Body of pancreas (tissue), 4 donors: ENCODE measurements around the gene ABR. TPM values are rescaled to one million over a fixed set of nuclear protein-coding genes. Genes with fewer than 3 reads are reported as not detected.

Source experiments
- ATAC-seq: fragments of 150-250 bp; one replicate; pipeline ENCODE4 v1.9.1; 2016
- DNase-seq, 4 donors: peaks; one replicate each; pipeline ENCODE4 v3.0.0-alpha.2; 2019
- H3K27ac ChIP-seq, 4 donors: fragments of 200-600 bp; sonication (generic); 1 replicate in 3 of 4; 2 replicates in 1 of 4; pipeline versions ENCODE4 v1.5.1 to v1.6.1; 2016 to 2019; ENCODE audit warnings: mild to moderate bottlenecking in 1 of 4, mixed read lengths in 1 of 4, moderate library complexity in 1 of 4
- H3K27me3 ChIP-seq, 2 donors: fragments of 200-600 bp; sonication (generic); one replicate each; pipeline ENCODE4 v1.6.0; 2016; ENCODE audit warnings: mild to moderate bottlenecking in 1 of 2
- H3K36me3 ChIP-seq, 2 donors: fragments of 200-600 bp; sonication (generic); replicated peaks in 1 of 2; 2 replicates each; pipeline ENCODE4 v1.5.1; 2016; ENCODE audit warnings: low read depth in 2 of 2; ENCODE audit not compliant: insufficient read depth in 1 of 2
- H3K4me1 ChIP-seq: fragments of 200-600 bp; sonication (generic); one replicate; pipeline ENCODE4 v1.6.0; 2016
- H3K4me3 ChIP-seq, 2 donors: fragments of 200-600 bp; sonication (generic); 1 replicate in 1 of 2; 2 replicates in 1 of 2; pipeline ENCODE4 v1.5.1; 2016 to 2019
- H3K9me3 ChIP-seq, 3 donors: fragments of 200-600 bp; sonication (generic); 1 replicate in 2 of 3; 2 replicates in 1 of 3; pipeline ENCODE4 v1.5.1; 2016
- POLR2A ChIP-seq, 3 donors: fragments of 450-650 bp; IDR thresholded peaks; one replicate each; pipeline ENCODE4 v1.6.1; 2016; ENCODE audit warnings: antibody characterized with exemption in 3 of 3, mild to moderate bottlenecking in 2 of 3
- WGBS, 2 donors: methylation state at CpG; one replicate each; pipeline ENCODE4 v1.1.5; 2017; 5-methylcytosine and 5-hydroxymethylcytosine counted together
- intact Hi-C: fragments of 100-400 bp; cut with DNase I; formaldehyde crosslinking; loops from one replicate; pipeline ENCODE4 v1.15.1; 2023
- total RNA-seq, 2 donors: library from RNA; depleted of rRNA; stranded (reverse); fragments of >200 nt; gene quantifications; one replicate each; pipeline ENCODE4 v1.1.0, GENCODE V29; 2016
- TF ChIP-seq, protein P1 (sequence below), 7 experiments: fragments of 450-650 bp in 4 of 7; fragments of 200-600 bp in 3 of 7; sonication (generic) in 3 of 7; IDR thresholded peaks; one replicate each; pipeline ENCODE4 v1.5.1; 2016 to 2019; ENCODE audit warnings: antibody characterized with exemption in 7 of 7

The ABR gene
- total RNA-seq, 2 donors from 2014 or later, result 32.4 to 46.8 TPM

DNA sequence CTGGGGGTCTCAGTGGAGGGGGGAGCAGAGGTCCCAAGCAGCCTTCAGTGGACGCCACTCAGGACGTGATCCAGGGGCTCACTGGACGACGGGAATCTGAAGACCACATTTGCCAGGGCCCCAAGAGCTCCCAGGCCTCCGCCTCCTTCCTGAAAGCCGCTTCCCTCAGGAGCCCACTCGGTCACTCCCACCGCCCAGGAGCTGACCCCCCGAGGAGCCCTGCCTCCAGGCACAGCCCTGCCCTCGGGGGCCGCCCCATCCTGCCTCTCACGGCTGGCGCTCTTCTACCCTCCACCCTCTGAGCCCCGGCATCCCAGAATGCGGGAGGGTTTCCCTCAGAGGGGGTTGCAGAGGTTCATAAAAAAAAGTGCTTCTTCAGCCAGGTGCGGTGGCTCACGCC lies 158.6 kb downstream of the ABR start:
- Histone ChIP-seq H3K27me3 (no peaks in the 10 kb centered on the region), H3K4me3 (no peak overlapping the region), H3K27ac (no peak overlapping the region), H3K4me1 (no peaks in the 10 kb centered on the region), H3K36me3 (no peaks in the 10 kb centered on the region), H3K9me3 (no peaks in the 10 kb centered on the region)
- intact Hi-C loops, result no loop called here
- no peak for TF ChIP-seq POLR2A (IDR thresholded peaks at IDR 0.05)
- TF ChIP-seq, protein P1, sequence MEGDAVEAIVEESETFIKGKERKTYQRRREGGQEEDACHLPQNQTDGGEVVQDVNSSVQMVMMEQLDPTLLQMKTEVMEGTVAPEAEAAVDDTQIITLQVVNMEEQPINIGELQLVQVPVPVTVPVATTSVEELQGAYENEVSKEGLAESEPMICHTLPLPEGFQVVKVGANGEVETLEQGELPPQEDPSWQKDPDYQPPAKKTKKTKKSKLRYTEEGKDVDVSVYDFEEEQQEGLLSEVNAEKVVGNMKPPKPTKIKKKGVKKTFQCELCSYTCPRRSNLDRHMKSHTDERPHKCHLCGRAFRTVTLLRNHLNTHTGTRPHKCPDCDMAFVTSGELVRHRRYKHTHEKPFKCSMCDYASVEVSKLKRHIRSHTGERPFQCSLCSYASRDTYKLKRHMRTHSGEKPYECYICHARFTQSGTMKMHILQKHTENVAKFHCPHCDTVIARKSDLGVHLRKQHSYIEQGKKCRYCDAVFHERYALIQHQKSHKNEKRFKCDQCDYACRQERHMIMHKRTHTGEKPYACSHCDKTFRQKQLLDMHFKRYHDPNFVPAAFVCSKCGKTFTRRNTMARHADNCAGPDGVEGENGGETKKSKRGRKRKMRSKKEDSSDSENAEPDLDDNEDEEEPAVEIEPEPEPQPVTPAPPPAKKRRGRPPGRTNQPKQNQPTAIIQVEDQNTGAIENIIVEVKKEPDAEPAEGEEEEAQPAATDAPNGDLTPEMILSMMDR (IDR thresholded peaks at IDR 0.05), result no peak
- ATAC-seq, result no peak
- no peak for DNase-seq
- WGBS, 2 donors, result 83 to 89% methylated on average over 14 to 17 of the region's 17 CpGs

DNA sequence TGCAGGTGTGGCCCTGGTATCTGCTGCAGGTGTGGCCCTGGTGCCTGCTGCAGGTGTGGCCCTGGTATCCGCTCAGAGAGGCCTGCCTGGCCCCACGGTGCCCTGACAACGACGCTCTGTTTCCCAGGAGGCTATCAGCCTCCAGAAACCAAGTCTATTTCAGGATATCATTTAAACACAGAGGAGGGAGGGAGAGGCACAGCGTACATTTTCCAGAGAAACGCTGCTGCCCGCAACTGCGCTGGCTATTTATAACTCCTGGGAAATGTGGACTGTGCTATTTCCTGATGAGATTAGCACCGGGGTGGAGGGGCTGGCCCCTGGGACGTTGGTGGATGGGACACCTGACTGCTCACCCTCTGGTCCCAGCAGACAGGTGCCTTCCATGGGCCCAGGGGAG lies 160.3 kb downstream of the ABR start:
- H3K9me3 ChIP-seq, result no peaks in the 10 kb centered on the region
- no peaks in the 10 kb centered on the region for H3K27me3 ChIP-seq
- H3K36me3 ChIP-seq, result no peaks in the 10 kb centered on the region
- 46 to 53% methylated on average over 9 to 10 of the region's 10 CpGs for WGBS, 2 donors
- TF ChIP-seq POLR2A (IDR thresholded peaks at IDR 0.05), result no peak
- TF ChIP-seq, protein P1 (IDR thresholded peaks at IDR 0.05), result no peak
- DNase-seq, result no peak
- intact Hi-C loops, result no loop called here
- no peaks in the 10 kb centered on the region for H3K4me1 ChIP-seq
- ATAC-seq, result peak; percentile 21
- no peak overlapping the region for H3K4me3 ChIP-seq
- peak overlapping the region in 2 of 4 donors; percentile 13 to 17 for H3K27ac ChIP-seq

DNA sequence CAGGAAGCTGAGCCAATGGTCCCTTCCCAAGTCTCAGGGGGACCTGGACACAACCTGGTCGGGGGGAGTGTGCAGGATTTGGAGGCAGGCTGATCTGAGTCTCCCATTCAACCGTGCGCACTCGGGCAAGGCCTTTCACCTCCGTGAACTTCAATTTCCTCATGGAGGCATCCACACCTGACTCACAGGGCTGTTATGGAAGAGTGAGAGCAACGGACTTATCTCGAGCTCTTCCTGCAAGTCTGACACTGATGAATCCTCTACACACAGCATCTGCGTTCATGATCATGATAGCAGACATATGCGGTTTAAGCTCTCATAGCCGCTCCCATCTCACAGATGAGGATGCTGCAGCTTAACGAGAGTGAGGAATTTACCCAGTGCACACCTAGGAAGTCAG lies 161.2 kb downstream of the ABR start:
- intact Hi-C loops, result no loop called here
- no peak for DNase-seq
- Histone ChIP-seq H3K4me3 (no peak overlapping the region), H3K27ac (no peak overlapping the region), H3K27me3 (no peaks in the 10 kb centered on the region), H3K36me3 (no peaks in the 10 kb centered on the region), H3K9me3 (no peaks in the 10 kb centered on the region), H3K4me1 (no peaks in the 10 kb centered on the region)
- TF ChIP-seq POLR2A (IDR thresholded peaks at IDR 0.05), result no peak
- TF ChIP-seq, protein P1 (IDR thresholded peaks at IDR 0.05), result no peak
- 82 to 91% methylated on average over 11 of the region's 11 CpGs for WGBS, 2 donors
- no peak for ATAC-seq

DNA sequence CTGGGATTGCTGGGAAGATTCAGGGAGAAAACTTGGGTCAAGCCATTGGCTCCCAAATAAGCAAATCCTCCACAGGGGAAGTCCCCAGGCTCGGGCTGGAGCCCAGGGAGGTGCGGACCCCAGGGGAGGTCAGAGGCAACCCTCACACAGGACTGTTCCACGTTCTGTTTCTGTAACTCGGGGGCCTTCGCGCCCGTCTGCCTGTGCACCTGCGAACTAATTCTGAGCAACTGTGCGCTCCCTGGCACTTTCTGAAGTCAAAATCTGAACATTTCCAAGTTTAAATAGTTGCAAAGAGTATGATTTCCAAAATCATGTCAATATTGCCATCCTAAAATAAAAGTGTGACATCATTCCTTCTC lies 166.1 kb downstream of the ABR start:
- Histone ChIP-seq H3K4me1 (no peaks in the 10 kb centered on the region), H3K27ac (no peak overlapping the region), H3K27me3 (no peaks in the 10 kb centered on the region), H3K36me3 (no peaks in the 10 kb centered on the region), H3K4me3 (no peak overlapping the region), H3K9me3 (no peaks in the 10 kb centered on the region)
- DNase-seq, result no peak
- intact Hi-C loops, result no loop called here
- WGBS, 2 donors, result 75 to 85% methylated on average over 9 of the region's 9 CpGs
- TF ChIP-seq, protein P1 (IDR thresholded peaks at IDR 0.05), result no peak
- TF ChIP-seq POLR2A (IDR thresholded peaks at IDR 0.05), result no peak
- ATAC-seq, result no peak

DNA sequence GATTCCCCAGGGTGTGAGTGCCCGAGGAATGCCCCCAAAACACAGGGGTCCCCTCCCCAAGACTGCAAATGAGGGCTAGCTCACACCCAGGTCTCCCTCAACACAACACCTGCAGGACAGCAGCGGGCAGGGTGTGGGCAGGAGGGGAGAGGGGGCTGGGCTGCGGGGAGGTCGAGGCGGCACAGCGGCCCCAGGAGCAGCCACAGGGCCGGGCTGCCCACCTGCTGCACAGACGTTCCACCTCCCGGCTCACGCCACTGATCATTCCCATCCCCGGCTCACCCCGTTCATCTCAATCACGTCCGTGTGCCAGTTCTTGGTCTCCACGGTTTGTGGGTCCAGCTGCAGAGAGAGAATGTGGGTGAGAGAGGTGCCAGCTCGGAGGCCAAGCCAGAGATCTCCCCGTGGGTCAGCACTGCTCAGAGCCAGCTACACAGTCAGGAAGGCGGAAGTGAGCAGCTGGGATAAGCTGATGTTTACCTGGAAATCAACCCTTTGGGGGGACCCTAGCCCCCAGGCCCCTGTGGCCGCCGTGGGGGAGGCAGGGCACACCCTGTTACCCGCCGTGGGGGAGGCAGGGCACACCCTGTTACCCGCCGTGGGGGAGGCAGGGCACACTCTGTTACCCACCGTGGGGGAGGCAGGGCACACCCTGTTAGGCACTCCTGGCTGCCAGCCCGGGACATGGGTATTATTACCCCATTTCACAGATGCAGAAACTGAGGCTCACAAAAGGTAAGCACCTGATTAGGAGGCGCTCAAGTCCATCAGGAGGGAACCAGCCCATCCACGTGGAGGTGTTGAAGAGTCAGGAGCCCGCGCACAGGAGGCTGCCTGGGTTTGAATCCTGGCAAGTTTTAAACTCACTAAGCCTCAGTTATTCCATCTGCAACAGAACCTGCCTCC lies 166.7 kb downstream of the ABR start:
- ATAC-seq (no peak), DNase-seq (no peak)
- H3K9me3 ChIP-seq, result no peaks in the 10 kb centered on the region
- no peak overlapping the region for H3K4me3 ChIP-seq
- 62 to 66% methylated on average over 14 to 30 of the region's 30 CpGs for WGBS, 2 donors
- TF ChIP-seq, protein P1 (IDR thresholded peaks at IDR 0.05), result no peak
- no peak for TF ChIP-seq POLR2A (IDR thresholded peaks at IDR 0.05)
- H3K27me3 ChIP-seq, result no peaks in the 10 kb centered on the region
- intact Hi-C loops, result no loop called here
- H3K36me3 ChIP-seq, result no peaks in the 10 kb centered on the region
- no peaks in the 10 kb centered on the region for H3K4me1 ChIP-seq
- no peak overlapping the region for H3K27ac ChIP-seq
